HG03175 (cell line): ENCODE data around the gene FADS1.
A peak's percentile ranks its signal among the peaks of the same experiment; 100 is the strongest.

ENCODE experiments used
- ATAC-seq: cut with Tn5 transposase; IDR thresholded peaks from one replicate; pipeline ENCODE4 v1.9.1; 2021; ENCODE audit warnings: mild to moderate bottlenecking, moderate library complexity; ENCODE audit not compliant: unreplicated experiment

FADS1 gene

DNA sequence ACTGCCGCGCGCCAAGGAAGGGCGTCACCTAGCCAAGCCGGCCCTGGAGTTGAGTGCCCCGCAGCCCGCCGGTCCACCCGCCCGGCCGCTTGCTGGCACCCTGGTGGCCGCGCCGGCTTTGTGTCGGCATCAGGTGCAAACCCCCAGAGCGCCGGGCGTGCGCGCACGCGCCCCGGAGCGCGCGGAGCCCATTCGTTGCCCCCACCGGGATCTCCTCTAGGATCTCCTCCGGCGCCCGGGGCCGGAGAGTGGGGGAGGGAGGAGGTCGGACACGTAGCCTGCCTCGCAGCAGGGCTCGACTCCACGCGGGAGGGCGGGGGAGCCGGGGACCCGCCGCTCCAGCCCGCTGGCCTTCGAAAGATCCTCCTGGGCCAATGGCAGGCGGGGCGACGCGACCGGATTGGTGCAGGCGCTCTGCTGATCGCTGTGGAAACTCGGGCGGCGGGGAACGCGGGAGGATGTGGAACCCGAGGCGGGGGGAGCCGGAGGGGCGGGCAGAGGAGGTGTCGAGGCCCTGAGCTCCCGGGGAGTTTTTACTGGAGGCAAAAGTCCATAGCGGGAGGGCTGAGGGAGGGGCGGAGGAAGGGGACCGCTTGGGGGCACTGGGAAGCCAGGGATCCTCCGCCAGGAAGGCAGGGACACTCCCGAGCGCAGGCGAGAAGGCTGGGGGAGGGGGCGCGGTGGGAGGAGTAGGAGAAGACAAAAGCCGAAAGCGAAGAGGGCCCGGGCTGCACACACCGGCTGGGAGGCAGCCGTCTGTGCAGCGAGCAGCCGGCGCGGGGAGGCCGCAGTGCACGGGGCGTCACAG lies 11.0 kb upstream of the FADS1 start, which contains the start of gene FADS2:
Gene FADS2, plus strand, starts transcription at position 730 of the 808 bp plus-strand sequence. CDS start 91 bp downstream, outside the sequence.
- ATAC-seq: peak; percentile 75

DNA sequence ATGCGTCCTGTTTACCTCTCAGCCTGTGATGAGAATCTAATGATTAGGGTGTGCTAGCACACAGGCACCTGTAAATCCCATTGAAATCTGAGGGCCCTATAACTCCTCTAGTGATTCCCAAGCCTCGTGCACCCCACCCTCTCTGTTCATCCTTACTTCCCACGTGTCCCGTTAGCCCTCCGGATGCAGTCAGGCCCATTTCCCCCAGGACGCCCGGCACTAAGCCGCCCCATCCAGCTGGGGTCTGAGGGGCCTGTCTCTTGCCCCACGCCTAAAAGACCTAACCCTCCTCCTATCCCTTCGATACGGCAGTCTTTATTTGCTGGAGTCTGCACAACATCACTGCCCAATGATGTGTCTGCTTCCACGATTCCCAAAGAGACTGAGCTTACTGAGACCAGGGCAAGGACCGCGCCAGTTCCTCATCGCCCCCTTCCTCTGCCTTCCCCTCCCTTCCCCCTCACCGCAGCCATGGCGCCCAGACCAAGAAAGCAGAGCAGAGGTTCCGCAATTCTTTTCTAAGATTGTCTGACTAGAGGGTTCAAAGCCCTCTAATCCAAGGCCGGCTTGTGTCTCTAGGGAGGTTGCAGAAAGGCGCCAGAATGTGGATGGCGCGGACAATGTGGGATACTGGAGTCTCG lies 10.2 kb upstream of the FADS1 start:
- peak; percentile 6 for ATAC-seq

DNA sequence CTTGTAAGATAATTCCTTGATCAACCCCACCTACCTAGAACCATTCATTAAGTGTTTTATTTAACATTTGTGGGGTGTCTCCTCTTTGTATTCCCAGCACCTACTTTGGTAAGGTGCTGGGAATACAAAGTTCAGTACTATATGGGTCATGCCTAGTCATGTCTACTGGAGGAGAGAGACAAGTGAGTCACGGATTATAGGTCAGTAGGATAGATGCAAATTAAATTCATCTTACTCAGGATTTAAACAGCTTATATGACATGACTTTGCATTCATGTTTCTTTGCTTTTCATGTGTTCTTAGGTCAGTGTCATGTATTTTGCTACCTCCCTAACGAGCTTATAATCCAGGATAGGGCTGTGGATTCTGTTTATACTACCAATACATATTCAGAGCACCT lies 3.4 kb upstream of the FADS1 start:
- no peak for ATAC-seq

DNA sequence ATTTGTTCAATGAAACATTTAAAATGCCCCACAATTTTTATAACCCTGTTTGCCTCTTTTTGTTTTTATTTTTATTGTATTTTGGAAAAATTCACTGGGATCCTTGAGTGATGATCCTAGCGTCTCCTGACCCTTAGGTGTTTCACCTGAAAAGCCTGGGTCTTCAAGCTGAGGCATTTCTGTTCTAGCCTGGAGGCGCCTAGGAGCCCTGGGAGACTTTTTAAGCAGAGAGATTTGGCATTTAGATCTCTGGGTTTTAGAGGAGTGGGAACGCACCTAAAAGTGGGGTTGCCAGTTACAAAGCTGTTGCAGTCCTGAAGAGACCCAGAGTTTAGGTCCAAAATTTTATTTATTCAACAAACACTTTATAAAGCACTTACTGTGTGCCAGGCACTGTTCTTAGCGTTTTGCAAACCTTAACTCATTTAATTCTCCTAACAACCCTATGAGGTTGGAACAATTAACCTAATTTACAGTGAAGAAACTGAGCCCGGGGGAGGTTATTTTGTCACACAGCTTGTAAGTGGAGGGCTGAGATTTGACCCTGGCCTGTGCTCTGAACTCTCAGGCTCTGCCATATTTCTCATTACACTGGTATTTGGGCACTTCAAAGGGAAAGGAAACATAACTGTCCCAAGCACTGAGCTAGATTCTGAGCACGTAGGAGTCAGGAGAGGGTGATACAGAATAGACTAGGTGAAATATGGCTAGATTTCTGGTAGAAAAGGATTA lies 834 bp upstream of the FADS1 start:
- no peak for ATAC-seq

DNA sequence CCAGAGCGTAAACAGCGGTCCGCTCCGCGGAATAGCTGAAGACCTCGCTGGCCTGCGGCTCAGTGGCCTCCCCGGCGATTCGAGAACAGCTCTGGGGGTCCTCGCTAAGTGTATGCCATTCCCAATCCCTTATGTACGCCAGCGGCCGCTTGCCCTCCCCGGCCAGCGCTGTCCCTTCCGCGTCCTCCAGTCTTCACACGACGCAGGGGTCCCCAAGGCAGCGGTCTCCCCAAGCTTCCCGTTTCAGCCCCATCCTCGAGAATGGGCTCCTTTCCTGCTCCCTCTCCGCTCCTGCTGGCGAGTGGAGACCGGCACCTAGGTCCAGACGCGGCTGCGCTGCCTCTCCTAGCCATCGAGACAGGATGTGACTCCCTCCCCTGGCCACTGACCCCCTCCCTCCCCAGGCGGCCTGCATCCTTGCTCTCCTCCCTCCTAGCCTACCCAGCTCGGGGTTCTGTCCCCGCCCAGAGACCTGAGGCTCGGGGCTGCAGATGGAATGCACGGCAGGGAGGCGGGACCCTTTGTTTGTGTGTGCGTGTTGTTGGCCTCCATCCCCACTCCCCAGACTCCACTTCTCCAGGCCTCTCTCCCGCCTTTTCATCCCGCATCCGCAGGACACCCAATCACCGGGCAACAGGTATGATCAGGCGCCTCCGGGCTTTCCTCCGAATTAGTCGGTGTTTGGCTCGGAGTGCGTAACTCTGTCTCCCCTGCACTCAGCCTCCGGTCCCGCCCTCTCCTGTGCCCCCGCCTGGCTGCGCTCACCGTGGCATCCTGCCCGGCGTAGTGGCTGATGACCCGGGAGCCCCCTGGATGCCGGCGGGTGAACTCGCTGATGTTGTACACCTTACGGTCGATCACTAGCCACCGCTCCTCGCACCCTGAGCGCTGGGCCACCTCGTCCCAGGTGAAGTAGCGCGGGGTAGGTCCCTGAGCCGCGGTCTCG lies 740 bp downstream of the FADS1 start:
- peak; percentile 36 for ATAC-seq

DNA sequence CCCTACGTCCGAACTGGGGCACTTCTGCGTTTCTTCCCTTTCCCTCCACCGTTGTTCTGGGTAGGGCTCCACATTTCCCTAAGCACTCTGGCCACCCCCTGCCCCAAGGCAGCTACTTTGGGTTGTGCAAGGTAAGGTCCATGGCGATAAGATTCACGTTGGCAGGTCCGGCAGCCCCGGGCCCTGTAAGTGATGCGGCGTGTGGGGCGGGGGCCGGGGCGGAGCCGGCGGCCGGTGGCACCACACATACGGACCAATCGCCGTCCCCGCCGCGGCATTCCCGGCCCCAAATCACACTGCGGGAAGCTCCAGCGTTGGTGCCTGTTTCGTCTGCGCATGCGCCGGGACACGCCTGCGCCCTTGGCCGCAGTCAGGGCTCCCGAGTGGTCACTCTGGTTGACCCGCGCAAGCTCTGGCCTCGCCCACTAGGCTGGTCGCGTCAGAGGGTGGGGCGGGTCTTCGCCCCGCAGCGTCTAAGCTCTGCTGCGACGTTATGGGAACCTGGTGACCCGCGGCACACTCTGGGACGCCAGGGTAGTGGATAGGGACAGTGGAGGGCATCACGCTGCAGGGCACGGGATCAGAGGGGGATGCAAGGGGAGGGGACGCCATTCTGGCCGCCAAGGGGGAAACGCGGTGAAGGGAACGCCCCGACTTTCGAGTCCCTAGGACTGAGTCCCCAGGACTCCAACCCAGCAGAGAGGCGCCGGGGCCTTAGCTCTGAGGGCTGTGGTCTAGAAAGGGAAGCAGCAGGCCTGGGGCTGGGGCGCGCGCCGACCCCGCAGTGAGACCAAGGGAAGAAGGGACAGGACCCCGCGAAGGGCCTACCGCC lies 1.6 kb downstream of the FADS1 start:
- ATAC-seq: peak; percentile 47

DNA sequence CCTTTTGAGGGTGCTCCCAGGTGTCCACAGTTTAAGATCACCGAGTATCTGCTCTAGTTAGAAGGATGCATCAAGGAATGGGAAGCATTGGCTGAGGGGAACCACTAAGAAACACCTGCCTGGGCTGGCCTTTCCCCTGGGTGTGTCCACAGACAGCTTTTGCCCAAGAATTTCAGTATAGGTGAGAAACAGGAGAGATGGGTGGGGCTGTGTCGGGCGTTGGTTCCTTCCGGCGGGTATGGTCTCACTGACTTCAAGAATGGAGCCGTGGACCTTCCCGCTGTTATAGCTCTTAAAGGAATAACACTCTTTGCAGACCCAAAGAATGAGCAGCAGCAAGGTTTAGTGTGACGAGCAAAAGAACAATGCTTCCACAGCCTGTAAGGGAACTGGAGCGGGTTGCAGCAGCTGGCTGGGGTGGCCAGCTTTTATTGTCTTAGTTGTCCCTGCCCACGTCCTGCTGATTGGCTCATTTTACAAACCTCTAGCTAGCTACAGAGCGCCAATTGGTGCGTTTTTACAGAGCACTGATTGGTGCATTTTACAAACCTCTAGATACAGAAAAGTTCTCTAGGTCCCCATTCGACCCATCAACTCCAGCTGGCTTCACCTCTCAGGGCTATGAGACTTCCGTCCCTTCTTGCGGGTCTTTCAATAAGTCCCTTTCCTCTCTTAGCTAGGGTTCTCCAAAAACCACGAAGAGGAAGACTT lies 2.4 kb downstream of the FADS1 start:
- no peak for ATAC-seq

DNA sequence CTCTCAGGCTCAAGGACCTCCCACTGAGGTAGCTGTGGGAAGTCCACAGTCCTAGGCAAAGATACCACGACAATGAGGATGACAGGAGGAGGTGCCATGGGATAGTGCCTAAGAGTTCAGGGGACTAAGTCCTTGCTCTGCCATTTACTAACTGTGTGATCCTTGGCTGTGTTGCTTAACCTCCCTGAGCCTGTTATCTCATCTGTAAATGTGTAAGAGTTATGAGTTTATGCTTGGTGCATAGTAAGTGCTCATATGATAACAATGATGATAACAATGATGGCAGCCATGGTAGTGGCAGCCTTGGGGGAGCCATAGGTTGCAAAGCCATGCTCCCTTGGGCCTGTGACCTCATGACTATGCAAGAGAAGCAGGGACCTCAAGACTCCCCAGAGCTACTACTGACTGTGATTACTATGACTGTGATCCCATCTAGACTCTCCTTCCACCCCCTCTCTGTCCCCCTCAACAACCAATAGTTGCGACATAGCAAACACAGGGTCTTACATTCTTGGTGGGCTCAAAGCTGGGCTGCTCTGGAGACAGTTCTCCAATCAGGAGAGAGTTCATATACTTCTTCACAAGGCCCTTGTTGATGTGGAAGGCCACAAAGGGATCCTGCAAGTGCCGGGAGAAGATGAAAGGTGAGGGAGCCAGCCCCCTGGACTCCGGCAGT lies 3.9 kb downstream of the FADS1 start:
- no peak for ATAC-seq

DNA sequence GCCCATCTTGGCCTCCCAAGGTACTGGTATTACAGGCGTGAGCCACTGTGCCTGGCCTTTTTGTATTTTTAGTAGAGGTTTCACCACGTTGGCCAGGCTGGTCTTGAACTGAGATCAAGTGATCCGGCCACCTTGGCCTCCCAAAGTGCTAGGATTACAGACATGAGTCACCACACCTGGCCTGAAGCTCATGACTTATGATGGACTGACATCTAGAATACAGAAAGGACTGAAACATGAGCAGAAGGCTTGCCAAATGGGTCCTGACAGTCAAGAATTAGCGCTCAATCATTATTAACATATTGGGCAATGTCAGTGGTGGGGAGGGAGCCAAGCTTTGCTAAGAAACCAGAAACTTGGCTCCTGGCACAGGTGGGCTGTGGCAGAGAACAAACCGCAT lies 5.0 kb downstream of the FADS1 start:
- no peak for ATAC-seq

DNA sequence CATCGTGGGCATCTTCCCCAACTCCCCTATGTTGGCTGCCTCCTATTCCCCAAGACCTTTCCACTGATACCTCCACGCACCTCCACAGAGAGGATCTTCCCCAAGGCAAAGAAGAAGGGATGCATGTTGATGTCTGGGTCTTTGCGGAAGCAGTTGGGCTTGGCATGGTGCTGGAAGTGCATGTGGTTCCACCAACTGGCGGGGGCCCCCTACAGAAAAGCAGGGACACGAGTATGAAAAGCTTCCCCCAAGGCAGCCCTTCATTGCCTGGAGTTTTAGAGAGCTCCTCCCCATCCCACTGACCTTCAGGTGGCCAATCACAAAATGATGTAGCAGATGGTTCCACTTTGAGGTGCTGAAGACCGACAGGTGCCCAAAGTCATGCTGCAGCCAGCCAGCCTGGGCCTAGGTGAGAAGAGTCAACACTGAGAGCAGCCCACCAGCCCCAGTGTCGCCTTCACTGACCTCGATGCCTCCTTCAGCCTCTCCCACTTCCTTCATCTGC lies 6.1 kb downstream of the FADS1 start:
- no peak for ATAC-seq

DNA sequence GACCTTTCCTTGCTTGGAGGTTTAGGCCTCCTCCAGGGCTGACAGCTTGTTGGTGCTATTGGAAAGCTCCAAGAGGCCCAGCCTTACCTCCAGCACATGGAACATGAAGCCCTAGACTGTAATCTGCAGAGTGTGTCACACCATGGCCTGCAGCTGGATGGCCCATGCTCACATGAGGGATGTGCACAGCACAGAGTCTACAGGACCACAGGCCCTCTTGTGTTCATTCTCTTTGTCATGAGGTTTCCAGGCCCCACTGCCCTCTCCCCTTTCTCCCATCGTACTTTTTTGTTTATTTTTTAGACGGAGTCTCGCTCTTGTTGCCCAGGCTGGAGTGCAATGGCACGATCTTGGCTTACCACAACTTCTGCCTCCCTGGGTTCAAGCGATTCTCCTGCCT lies 10.0 kb downstream of the FADS1 start:
- ATAC-seq: no peak

DNA sequence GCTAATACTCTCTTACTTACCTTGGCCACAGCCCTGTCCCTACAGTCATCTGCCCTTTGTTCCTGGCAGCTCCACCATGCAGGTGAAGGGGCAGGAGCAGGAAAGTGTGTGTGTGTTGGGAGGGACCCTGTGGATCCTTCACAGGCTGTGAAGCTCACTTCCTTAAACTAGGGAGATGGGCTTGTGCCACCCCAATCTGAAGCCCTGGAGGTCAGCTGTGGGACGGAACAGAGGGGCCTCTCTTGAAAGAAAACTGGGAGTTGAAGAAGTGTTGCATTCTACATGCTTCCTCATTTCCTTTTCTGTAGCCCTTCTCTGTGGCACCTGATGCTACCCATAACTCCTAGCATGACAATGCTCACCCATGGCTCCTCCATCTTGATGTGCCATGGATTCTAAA lies 11.7 kb downstream of the FADS1 start:
- ATAC-seq: no peak

DNA sequence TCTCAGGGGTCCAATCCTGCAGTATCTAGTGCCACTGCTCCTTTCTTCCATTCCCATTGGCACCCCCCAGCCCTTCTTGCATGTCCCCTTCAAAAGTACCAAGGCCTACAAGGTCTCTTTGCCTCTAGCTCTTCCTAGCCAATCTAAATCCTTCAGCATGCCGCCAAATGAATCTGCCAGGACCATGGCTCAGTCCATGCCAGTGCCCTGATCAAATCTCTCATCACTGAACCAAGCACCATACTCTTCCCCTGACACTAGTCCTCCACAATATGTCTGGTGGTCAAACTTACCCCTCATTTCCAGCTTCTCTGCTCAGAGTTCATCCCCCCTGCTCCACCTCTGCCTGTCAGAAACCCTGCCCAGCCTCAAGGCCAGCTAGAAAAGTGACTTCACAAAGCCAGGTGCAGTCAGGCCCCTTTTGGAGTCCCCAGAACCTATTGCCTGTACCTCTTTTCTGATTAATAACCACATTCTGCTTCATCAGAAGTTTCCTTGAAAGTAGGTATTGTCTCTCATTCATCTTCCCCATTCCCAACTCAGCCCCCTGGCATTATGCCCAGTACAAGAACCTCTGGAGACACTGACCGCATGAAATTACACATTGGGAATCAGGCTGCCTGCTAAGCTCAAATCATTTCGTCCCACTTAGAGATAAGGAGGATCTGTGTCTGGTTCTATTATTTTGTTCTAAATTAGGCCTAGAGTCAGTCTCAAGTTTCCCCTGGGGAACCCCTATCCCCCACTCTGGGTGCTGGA lies 12.7 kb downstream of the FADS1 start:
- ATAC-seq: no peak

DNA sequence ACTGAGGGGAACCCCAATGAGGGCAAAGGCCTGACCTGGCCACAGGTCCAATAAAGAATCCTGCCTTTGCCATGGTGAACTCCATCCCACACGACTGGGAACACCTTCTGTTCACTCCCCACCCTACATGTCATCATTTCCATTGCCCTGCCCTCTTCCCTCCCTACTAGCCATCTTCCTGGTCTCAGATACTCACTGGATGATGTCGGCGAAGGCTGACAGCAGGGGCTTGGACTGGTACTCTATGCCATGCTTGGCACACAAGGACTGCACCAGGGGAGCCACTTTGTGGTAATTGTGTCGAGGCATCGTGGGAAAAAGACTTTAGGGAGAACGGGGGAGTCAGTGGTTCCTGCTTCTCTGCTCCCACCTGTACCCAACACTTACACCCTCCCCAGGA lies 14.2 kb downstream of the FADS1 start:
- ATAC-seq: no peak

DNA sequence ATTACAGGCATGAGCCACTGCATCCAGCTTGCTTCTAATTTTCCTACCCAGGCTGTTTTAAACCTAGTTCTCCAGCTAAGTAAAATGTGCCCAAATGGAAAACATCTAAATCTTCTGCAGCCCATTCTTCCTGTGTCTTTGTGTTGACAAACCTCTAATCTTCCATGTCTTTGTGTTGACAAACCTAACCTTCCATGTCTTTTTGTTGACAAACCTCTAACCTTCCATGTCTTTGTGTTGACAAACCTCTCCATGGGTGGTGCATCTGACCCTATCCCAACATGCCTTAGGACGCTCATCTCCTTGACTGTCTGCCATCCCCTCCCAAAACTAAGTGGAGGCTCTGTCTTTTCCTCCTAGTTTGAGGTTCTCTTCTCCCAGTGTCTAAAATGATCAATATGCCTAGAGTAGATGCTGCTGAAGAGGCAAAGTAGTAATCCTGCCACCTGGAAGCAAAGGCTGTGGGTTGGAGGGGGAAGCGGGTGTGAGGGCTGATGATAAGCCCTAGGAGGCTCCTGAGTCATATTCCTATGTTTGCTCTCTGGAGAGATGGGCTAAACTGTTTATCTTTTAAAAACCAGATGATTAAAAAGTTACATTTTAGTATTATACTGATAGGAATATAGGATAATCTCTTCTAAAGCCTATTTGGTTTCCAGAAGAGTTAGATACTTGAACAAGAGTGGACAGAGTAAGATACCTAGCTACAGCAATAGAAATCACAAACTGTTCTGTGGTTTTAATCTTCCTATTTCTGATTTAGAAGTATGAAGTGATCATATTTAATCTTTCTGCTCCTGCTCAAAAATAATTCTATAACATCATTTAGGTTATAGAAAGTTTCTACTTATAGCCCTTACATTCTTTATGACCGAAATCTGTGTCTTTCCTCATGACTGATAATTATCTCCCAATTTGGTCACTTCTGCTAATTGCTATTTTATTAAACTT lies 16.2 kb downstream of the FADS1 start:
- ATAC-seq: no peak

DNA sequence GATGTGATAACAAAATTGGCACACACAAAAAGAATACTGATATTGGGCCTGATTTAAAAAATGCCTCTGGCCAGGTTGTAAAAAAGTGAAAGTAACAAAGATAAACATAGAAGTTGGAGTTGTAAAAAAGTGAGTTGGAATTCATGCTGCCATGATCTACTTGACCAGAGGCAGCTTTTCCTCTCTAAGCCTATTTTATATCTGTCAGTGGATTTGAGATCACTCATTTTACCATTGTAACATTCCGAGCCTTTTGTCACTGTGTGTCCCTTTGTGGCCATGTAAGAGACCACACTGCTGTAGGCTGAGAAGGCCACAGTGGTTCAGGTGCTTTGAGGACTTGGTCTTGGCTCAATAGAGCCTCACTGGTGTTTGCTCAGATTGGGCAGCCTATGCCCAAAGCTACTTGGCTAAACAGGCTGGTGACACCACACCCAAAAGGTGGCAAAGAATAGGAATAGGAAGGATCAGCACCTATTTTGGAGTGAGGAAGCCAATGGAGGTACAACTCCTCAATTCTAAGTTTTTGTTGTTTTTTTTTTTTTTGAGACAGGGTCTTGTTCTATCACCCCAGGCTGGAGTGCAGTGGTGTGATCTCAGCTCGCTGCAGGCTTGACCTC lies 17.0 kb downstream of the FADS1 start:
- no peak for ATAC-seq
